NCI-H187 treated with DMSO at 0.1 percent for 48 hours (cell line): ENCODE measurements around the gene LGALS9.

ENCODE experiments used
- DNase-seq: peaks from one replicate; lab custom pipeline; 2025; lab: John Stamatoyannopoulos, UW

The LGALS9 gene

DNA sequence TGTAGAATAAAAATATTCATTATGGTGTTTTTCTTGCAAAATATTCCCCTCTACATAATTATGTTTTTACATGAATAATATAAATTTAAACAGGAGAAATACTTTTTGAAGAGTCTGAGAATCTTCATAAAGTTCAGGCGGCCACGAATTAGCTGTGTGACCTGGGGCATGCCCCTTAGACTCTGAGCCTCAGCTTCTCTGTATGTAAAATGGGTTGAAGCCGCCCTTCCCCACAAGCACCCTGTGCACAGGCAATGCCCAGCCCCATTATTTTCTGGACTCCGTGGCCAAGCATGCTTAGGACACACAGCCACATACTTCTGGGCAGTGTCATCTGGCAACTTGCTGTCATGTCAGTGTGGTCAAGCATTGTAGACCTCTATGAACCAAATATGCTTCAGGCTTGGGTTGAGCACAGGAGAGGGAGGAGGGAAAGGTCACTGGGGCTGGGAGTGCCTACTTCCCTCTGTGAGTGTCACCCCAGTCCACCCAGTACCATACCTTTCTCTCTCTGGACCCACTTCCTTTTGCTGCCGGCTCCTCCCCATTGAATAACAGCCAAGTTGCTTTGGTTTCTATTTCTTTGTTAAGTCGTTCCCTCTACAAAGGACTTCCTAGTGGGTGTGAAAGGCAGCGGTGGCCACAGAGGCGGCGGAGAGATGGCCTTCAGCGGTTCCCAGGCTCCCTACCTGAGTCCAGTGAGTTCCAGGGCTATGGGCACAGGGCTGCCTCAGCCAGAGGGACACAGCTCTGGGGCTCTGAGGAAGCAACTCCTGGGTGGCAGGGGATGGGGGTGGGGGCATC, at the start of gene LGALS9:
LGALS9 (plus strand) TSS at position 582 of the 804 bp plus-strand sequence; CDS start at position 660, 78 bp downstream.
- no peak for DNase-seq

DNA sequence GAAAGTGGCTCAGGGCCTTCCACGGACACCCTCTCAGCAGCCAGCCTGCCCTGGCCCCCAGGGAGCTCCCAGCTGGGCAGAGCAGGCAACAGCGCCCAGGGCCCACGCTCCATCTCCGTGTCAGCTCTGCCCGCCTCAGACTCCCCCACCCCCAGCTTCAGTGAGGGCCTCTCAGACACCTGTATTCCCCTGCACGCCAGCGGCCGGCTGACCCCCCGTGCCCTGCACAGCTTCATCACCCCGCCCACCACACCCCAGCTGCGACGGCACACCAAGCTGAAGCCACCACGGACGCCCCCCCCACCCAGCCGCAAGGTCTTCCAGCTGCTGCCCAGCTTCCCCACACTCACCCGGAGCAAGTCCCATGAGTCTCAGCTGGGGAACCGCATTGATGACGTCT, 48.3 kb upstream of the LGALS9 start:
- DNase-seq, result no peak

DNA sequence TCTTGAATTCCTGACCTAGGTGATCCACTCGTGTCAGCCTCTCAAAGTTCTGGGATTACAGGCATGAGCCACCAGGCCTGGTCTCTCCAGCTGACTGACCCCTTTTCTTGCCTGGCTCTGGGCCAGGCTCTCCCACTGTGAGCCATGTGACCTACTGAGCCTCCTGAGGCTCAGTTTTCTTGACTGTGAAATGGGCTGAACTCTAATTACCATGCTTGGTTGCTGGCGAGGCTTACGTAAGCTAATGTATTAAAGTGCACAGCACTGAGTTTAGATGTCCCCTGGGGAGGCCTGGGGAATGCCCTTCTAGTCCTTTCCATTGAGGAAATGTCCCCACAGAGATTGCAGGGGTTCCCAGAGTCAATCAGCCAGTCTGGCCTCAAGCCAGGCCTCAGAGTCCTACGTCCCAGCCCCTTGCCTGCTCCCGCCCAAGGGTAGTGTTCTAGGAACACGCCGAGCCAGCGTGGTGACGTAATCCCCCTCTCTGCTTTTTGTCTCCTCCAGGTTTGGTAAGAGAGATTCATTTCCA, 45.8 kb upstream of the LGALS9 start:
- no peak for DNase-seq

DNA sequence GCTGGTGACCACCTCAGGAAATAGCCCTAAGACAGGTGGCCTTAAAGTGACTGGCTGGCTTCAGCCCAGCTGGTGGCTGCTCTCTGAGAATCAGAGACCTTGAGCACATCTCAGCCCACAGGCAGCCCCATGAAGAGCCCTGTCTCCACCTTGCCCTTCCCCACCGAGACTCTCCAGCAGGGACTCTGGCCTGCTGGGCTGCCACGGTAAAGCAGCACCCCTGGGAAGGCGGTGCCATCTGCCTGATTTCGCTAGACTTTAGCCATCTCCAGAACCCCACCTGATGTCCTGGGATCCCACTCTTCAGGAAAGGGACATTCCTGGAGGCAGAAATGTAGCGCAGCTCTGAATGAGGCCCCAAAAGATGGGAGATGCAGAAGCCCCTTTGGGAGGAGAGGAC, 45.2 kb upstream of the LGALS9 start:
- no peak for DNase-seq

DNA sequence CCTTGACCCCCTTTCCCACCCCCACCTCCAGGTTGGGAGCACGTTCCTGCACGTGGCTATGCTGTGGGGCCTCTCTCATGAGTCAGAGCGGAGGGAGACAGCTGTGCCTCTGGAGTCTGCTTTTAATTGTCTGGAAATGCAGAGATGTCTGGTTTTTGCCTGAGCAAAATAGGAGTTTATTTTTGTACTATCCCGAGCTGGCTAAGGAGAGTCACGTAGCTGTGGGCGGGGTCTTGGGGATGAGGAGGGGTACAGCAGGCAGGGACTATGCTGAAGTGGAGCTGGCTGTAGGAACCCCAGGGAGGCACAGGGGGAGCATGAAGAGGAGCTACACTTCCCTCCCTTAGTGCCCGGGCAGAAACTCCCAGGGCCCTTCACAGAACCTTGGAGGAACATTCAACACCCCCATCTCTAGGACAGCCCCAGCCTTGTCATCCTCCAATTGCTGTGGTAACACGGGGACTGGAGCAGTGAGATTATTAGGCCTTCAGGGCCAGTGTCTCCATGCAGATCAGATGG, 44.7 kb upstream of the LGALS9 start:
- no peak for DNase-seq

DNA sequence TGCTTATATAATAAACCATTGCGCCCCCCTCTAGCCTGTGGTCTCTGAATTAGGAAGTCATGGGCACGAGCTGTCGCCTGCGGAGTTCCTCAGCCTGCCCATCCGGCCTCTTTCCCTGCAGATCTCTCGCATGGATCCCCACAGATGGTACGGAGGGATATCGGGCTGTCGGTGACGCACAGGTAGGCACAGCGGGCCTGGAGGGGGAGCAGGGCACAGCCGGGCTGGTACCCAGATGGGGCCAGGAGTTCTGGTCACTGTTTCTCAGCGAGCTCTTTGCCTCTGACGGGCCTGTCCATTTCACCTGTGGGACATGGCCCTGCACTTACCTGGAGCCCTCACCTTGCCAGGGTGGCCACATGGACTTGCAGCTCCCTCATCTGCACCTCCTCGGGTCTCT, 42.6 kb upstream of the LGALS9 start:
- DNase-seq, result no peak

DNA sequence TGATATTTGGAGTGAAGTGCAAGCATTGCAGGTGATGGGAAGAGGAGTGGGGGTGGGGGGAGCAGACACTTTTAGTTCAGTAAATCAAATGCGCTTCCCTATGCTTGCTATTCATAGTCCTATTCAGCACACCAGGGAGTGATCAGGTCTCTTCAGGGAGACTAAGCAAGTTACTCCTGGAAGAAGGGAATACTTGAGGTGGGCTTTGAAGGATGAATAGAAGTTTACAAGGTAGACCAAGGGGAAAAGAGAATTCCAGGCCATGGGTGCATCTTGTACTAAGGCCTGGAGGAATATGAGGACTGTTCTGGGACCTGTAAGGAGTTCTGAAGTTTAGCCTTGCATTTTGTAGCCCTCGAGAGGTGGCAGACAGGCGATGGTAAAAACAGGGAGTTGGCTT, 40.1 kb upstream of the LGALS9 start:
- DNase-seq, result no peak

DNA sequence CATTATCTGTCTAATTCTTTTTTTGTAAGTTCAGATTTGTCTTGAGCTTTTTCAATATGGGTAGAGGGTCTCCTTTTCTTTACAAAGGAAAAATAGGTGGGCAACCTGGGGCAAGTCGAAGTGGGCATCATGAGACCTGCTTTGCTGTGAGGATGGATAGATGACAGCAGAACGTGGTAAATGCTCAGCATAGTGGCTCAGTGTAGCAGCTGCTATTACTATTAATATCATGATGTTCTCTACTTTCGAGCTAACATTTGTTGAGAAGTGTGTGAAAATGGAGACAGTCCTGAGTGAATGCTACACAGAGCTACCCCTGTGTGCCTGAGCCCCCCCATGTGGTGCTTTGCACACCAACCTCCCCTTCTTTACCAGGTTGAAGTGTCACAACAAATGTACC, 39.0 kb upstream of the LGALS9 start:
- no peak for DNase-seq

DNA sequence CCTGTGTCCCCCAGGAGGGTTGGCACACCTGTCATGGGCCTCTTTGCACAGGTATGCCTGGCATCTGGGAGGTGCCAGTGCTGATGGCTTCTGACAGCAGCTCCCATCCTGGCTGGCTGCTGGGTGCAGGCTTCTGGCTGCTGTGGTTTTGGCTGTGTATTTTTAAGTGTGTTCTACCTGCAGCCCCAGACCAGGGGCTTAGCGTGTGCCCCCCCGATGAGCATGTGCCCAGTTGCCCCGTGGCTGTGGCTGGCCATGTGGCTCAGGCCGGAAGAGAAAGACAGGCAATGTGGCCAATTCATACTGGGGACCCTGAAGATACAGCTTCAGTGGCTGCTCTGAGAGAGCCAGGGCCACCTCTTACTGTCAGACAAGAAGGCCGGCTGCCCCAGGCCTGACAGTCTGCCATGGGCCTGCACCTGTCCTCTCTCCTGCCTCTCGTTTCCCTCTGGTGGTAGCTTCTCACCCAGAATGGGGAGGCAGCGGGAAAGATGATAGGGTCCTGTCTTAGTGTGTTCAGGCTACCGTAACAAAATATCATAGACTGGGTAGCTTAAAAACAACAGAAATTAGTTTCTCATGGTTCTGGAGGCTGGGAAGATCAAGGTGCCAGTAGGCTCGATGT, 37.6 kb upstream of the LGALS9 start:
- DNase-seq, result no peak

DNA sequence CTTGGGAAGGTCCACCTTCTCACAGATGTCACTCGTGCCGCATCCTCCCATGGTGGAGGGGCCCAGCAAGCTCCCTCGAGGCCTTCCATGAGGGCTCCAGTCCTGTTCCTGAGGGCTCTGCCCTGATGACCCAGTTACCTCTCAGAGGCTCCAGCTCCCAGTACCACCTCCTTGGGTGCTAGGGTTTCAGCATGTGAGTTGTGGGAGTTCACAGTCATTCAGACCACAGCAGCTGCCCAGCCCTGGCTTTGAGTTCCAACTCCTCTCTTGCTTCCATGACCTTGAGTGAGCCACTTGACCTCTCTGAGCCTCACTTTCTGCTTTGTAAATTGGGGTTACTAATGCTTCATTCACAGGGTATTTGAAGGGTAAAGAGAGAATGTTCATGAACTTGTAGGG, 37.1 kb upstream of the LGALS9 start:
- DNase-seq, result no peak

DNA sequence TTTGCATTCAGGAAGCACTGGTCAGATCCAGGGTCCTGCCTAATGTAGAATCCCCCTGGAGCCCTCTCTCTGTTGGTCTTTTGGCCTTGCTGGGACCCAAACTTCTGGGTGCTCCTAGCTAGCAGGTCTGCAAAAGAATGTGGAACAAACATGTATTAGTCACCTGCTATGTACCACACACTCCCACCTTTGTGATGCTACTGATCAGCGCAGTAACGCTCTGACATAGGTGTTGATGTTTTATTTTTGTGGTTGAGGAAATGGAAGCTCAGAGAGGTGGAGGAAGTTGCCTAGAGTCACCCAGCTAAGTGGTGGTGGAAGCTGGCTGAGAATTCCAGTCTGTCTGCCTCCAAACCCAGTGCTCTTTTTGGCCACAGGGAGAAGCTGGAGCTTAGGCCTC, 35.8 kb upstream of the LGALS9 start:
- no peak for DNase-seq

DNA sequence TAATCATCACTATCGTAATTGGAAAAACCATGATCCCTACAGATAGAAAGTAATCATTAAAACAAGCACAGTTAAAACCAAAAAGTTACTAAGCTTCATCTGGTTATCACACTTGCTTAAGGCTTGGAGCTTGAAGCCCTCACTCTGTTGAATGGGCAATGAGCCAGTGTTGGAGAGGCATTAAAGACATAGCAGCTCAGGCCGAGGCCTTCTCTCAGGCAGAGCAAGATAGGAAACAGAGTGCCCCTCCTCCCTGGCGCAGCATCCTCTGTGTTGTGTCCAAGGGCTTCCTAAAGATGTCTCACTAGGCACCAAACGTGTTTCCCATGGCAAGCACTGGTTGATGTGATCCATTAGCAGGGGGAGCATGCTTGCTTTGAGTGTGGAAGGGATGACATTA, 34.9 kb upstream of the LGALS9 start:
- no peak for DNase-seq

DNA sequence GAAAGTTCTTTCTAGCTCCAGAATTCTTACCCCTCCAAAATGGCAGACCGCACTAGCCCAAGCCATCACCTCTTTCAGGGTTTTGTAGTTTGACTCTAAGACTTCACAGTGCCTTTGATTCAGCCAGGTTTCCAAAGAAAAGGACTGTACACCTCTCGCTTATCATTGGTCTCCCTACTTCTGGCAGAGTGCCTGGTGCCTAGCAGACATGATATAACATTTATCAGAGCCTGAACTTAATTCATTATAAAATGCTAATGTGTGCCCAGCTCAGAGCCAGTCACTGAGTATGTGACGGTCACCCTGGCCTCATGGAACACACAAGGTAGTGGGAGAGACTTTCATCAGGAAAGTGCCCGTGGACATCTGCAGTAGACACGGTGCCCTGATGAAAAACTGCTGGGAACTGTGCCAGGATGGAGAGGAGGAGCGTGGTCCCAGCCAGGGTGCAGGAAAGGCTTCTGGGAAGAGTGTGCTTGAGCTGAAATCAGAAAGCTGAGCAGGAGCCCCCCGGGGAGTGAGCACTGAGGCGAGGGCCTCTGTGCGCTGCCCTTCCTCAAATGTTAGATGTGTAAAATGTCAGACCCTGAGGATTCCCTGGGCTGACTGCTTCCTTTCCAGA, 34.3 kb upstream of the LGALS9 start:
- DNase-seq, result no peak

DNA sequence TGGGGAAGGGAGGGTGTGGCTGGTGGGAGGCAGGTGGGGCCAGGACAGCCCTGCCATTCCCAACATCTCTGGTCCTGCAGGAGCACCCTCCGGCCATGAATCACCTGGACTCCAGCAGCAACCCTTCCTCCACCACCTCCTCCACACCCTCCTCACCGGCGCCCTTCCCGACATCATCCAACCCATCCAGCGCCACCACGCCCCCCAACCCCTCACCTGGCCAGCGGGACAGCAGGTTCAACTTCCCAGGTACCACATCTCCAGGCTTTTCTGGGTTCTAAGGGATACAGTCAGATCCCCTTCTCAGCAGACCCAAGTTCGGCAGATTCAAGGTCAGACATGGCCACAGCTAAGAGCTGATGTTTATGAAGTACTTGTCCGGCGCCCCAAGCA, 33.8 kb upstream of the LGALS9 start:
- no peak for DNase-seq

DNA sequence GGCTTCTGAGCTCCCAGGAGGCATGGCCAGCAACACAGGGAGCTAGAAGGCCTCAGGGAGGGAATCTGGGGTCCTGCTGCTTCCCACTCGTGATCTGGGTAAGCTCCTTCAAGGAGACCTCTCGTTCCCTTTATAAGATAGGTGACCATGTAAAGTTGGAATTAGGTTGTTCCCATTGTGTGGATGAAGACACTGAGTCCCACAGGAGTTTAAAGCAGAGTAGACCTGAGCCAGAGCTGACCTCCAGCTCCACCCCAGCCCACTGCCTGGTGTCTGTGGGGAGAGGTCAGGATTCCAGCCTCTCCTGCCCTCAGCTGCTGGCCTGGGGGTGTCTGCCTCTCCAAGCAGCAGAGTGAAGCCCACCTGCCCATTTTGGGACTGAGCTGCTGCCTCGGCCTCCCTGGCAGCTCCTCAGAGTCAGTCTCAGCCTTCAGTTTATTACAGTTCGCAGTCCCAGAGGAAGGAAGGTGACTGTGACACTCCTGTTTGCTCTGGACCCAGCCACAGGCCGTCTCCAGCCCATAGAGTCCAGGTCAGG, 33.1 kb upstream of the LGALS9 start:
- no peak for DNase-seq

DNA sequence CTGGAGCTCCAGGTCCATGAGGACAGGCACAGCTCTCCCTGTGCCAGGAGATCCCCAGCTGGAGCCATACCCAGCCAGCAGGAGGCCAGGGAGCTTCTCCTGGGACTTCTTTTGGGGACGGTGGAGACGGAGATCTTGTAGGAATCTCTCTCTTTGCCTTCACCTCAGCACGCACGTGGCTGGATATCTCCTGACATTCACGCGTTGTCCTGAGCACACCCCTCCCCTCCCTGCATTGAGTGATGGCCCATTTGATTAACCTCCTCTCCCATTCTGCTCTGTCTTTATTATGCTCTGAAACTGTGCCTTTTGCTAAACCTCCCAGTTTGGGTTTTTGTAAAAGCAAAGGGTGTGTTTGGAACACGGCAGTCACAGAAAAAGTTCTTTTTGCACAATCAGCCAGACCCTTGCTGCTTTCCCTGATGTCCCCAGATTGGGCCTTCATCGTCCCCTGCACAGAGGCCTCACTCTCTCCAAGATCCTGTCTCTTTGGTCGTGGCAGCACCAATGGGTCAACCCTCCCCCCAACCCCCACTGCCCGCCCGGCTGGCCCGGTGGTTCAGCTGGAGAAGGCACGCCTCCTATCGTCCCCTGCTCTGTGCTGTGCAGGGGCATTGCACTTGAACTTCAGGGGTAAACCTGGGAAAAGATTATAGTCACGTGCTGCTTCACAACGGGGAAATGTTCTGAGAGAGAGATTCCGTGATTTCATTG, 32.5 kb upstream of the LGALS9 start:
- no peak for DNase-seq

DNA sequence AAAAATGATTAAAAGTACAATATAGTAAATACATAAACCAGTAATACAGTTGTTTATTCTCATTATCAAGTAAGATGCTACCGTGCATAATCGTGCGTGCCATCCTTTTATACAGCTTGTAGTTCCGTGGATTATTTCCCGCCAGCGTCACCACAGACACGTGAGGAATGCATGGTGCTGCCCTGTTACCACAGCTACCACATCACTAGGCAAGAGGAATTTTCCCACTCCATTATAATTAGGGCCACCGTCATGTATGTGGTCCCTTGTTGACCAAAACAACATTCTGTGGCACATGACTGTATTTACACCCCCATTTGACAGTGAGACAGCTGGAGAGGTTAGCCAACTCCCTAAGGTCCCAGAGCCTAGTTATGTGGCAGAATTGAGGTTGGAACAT, 30.5 kb upstream of the LGALS9 start:
- no peak for DNase-seq

DNA sequence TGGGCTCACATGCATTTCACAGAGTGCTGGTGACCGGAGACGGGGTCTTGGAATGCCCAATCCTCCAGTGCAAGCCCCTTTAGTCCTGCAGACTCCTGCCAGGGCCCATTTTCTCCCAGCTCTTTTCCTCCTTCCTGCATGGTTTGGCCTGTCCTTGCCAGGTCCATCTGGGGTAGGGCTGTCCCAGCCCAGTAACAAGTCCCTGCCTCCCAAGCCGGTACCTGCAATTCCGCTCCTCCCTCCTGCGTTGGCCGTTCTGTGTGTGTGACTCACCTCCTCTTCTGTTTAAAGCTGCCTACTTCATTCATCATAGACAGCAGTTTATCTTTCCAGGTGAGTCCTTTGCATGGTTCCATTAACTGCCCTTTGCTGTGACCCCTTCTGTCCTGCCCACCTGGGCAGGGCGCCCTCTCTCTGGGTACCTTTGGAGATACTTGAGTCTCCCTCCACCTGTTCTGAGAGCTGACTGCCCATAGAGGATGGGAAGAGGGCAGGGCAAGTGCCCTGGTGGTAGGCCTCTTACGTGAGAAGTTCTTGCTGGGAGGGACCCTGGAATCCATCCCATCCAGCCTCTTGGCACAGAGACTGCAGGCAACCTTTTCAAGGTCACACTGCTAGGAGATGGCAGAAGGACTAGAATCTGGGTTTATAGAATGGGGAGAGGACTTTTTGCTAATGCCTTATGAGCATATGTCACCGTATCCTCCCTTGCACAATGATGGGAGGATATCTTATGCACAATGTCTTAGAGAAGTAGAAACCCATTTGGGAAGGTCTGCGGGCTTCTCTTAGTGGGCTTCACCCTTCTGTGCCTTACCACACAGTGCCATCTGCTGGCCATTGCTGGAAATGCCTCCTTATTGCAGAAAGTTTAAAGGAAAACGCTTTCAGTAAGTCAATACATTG, 29.7 kb upstream of the LGALS9 start:
- no peak for DNase-seq

DNA sequence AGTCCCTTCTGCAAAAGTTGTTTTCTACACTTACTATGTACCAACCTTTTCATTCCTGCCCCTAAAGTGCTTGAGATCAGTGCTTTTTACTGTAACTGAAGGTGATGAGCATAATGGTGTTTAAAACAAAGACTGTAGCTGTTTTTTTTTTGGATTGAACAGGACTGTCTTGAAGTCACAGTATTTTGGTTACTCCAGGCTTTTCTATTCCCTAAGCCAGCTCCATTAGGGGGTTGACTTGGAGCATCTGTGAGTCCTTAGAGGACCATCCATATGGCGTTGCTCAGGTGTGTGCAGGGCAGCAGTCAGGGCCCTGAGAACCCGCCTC, 29.0 kb upstream of the LGALS9 start:
- DNase-seq, result no peak

DNA sequence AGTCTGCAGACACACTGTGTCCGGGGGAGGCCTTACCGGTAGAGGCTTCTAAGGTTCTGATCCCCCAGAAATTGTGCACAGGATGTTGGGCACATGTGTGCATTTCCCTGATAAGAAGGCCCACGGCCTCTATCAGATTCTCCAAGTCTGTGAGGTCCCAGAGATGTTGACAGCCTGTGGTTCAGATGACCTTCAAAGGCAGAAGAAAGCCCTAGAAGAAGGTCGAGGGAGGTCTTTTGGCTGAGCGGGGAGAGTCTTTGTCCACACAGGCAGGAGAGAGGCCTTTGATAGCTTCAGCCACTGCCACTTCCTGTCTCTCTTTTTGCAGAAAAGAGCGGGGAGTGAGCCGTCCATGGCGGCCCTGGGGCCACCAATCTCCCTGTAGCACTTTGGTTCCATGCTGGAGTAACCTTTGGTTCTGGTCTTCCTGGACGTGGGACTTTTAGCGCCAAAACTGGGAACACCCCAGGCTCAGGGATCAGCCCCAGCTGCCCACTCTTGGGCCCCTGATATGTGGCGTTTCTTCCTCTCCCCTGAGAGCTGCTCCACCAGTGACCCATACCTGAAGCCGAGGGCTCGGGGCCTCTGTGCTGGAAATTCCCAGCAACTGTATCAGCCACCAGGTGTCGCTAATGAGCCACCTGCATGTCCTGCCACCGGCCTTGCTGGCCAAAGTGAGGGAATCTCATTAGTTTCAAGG, 28.1 kb upstream of the LGALS9 start:
- DNase-seq, result no peak

DNA sequence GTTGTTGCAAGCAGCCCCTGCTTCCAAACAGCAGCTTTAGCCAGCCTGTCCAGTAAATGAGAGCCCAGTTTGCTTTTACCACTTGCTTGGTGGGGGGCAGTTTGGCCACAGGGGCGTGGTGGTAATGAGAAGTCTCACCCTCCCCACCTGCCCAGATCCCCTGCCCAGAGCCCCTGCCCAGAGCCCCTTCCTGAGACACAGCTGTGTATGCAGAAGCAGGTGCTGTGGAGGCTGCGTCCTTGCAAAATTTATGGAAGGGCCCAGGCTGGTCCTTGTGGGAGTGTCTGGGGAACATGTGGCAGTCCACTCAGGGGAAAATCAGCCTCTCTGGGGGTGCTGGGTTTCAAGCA, 27.6 kb upstream of the LGALS9 start:
- no peak for DNase-seq
